Panc1 (cell line): ENCODE data around the gene RNF208. TPM values are rescaled to one million over a fixed set of nuclear protein-coding genes. Genes with fewer than 3 reads are reported as not detected.

ENCODE experiments used
- ATAC-seq: fragments of 200-7000 bp; cut with Tn5 transposase; 2 replicates; pipeline ENCODE4 v1.9.1; 2020; ENCODE audit warnings: mild to moderate bottlenecking, moderate library complexity
- BruUV-seq: library from RNA; stranded (reverse); fragments of 400-500 nt; replicated peaks from 2 replicates; lab custom pipeline; 2021; lab: Mats Ljungman, UMichigan
- CTCF ChIA-PET: fragments of 300-600 bp; sonication (Branson Sonifier 250); formaldehyde crosslinking; loops from one replicate; lab custom pipeline; 2022; ENCODE audit warnings: antibody characterized with exemption; lab: Charles Lee
- POLR2A ChIA-PET: fragments of 300-600 bp; sonication (Branson Sonifier 250); formaldehyde crosslinking; loops from one replicate; lab custom pipeline; 2022; ENCODE audit warnings: antibody characterized with exemption; lab: Charles Lee
- DNase-seq: peaks from one replicate; pipeline ENCODE4 v3.0.0-alpha.2; 2010; ENCODE audit warnings: low read depth, low spot score
- H3K27ac ChIP-seq: 2 replicates; pipeline ENCODE4 v1.5.1; 2011; ENCODE audit warnings: mild to moderate bottlenecking, low read length, inconsistent platforms
- H3K27me3 ChIP-seq: fragments of 200-500 bp; sonication (Bioruptor generic); 2 replicates; pipeline ENCODE4 v1.6.0; 2014; ENCODE audit warnings: low read length, inconsistent platforms; ENCODE audit not compliant: control insufficient read depth, insufficient read depth
- H3K36me3 ChIP-seq: fragments of 200-500 bp; sonication (Bioruptor generic); 2 replicates; pipeline ENCODE4 v1.5.1; 2014; ENCODE audit warnings: inconsistent platforms, mild to moderate bottlenecking, low read length, moderate library complexity; ENCODE audit not compliant: control insufficient read depth, insufficient read depth
- H3K4me1 ChIP-seq: 2 replicates; pipeline ENCODE4 v1.5.1; 2011; ENCODE audit warnings: inconsistent platforms, mild to moderate bottlenecking, low read length, moderate library complexity; ENCODE audit not compliant: control insufficient read depth, insufficient read depth
- H3K4me3 ChIP-seq, 2 experiments: 2 replicates each; pipeline ENCODE4 v1.5.1; 2011 to 2012; ENCODE audit warnings: low read depth in 2 of 2, low read length in 2 of 2, mild to moderate bottlenecking in 2 of 2, inconsistent platforms in 1 of 2, moderate library complexity in 1 of 2
- H3K9me3 ChIP-seq: fragments of 200-500 bp; sonication (Bioruptor generic); 2 replicates; pipeline ENCODE4 v1.5.1; 2014; ENCODE audit warnings: low read depth, mild to moderate bottlenecking, inconsistent platforms, low read length, moderate library complexity; ENCODE audit not compliant: control insufficient read depth, insufficient read depth
- POLR2AphosphoS5 ChIP-seq: IDR thresholded peaks from 2 replicates; pipeline ENCODE4 v1.6.1; 2012; ENCODE audit warnings: mild to moderate bottlenecking, low read depth, low read length, moderate library complexity
- SIN3A ChIP-seq: IDR thresholded peaks from 2 replicates; pipeline ENCODE4 v1.6.1; 2012; ENCODE audit warnings: low read depth, mild to moderate bottlenecking, low read length, moderate library complexity, borderline replicate concordance; ENCODE audit not compliant: insufficient read depth
- TCF7L2 ChIP-seq: IDR thresholded peaks from 2 replicates; pipeline ENCODE4 v1.6.1; 2011; ENCODE audit warnings: mild to moderate bottlenecking, low read depth, low read length, inconsistent platforms
- in situ Hi-C: cut with HindIII; loops from 2 replicates; pipeline ENCODE4 v1.10.0; 2016; ENCODE audit warnings: low sequenced_read_pairs, low pct_unique_long_range_greater_than_20kb
- intact Hi-C: fragments of 100-400 bp; cut with micrococcal nuclease; formaldehyde crosslinking; loops from one replicate; pipeline ENCODE4 v1.10.0; 2022; ENCODE audit not compliant: unreplicated experiment
- total RNA-seq: library from RNA; stranded (reverse); gene quantifications from one replicate; pipeline ENCODE4 v1.2.1, GENCODE V29; 2021; ENCODE audit not compliant: unreplicated experiment
- TF ChIP-seq, protein P1 (sequence below), 2 experiments: IDR thresholded peaks; 2 replicates each; pipeline ENCODE4 v1.6.1; 2011 to 2012; ENCODE audit warnings: low read depth in 2 of 2, control low read depth in 1 of 2, low read length in 1 of 2, mild to moderate bottlenecking in 1 of 2, moderate library complexity in 1 of 2; ENCODE audit not compliant: insufficient read depth in 1 of 2
- TF ChIP-seq, protein P2 (sequence below): fragments of 450-650 bp; IDR thresholded peaks from 2 replicates; pipeline ENCODE4 v1.5.1; 2017; ENCODE audit warnings: mild to moderate bottlenecking

RNF208 gene
- total RNA-seq, 1 experiment from 2014 or later, result 11.5 TPM

DNA sequence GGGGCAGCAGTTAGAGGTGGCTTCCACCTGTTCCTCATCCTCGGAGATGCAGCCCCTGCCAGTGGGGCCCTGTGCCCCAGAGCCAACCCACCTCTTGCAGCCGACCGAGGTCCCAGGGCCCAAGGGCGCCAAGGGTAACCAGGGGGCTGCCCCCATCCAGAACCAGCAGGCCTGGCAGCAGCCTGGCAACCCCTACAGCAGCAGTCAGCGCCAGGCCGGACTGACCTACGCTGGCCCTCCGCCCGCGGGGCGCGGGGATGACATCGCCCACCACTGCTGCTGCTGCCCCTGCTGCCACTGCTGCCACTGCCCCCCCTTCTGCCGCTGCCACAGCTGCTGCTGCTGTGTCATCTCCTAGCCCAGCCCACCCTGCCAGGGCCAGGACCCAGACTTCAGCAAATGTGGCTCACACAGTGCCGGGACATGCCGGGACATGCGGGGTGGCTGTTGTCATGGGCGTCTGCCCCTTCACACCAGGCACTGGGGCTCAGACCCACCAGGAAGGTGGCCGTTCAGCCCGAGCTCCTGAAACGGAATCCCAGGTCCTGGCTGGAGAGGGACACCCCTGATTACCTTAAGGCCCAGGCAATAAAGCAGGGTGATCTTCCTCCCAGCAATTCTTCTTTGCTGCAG lies 3.8 kb upstream of the RNF208 start:
- CTCF ChIA-PET, result interaction anchor here (0.6 to 1.4 kb wide), 2 partner anchors 11 to 357 kb away, joined by 3 to 6 read pairs; no protein-coding TSS in a partner anchor
- DNase-seq (no peak), ATAC-seq (no peak)
- Histone ChIP-seq H3K27ac (no peak overlapping the region), H3K36me3 (peaks cover 2% of the 10 kb centered on the region; the same call in 1 of the 2 replicates), H3K4me1 (peaks cover 7% of the 10 kb centered on the region), H3K27me3 (no peaks in the 10 kb centered on the region), H3K9me3 (no peaks in the 10 kb centered on the region), H3K4me3 (no peak overlapping the region)
- BruUV-seq, result no TSS peak
- intact Hi-C loops (loop anchor here (5.0 kb wide), 1 partner anchor 109 kb away; no protein-coding TSS in a partner anchor), in situ Hi-C loops (no loop called here)
- POLR2A ChIA-PET, result no interaction called here
- TF ChIP-seq SIN3A (no peak), TCF7L2 (no peak), POLR2AphosphoS5 (no peak)
- TF ChIP-seq, protein P1, sequence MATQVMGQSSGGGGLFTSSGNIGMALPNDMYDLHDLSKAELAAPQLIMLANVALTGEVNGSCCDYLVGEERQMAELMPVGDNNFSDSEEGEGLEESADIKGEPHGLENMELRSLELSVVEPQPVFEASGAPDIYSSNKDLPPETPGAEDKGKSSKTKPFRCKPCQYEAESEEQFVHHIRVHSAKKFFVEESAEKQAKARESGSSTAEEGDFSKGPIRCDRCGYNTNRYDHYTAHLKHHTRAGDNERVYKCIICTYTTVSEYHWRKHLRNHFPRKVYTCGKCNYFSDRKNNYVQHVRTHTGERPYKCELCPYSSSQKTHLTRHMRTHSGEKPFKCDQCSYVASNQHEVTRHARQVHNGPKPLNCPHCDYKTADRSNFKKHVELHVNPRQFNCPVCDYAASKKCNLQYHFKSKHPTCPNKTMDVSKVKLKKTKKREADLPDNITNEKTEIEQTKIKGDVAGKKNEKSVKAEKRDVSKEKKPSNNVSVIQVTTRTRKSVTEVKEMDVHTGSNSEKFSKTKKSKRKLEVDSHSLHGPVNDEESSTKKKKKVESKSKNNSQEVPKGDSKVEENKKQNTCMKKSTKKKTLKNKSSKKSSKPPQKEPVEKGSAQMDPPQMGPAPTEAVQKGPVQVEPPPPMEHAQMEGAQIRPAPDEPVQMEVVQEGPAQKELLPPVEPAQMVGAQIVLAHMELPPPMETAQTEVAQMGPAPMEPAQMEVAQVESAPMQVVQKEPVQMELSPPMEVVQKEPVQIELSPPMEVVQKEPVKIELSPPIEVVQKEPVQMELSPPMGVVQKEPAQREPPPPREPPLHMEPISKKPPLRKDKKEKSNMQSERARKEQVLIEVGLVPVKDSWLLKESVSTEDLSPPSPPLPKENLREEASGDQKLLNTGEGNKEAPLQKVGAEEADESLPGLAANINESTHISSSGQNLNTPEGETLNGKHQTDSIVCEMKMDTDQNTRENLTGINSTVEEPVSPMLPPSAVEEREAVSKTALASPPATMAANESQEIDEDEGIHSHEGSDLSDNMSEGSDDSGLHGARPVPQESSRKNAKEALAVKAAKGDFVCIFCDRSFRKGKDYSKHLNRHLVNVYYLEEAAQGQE (IDR thresholded peaks at IDR 0.05; ENCODE audit: insufficient read depth in 1 of 2, low read depth in 2 of 2, low read length in 1 of 2), result no peak
- TF ChIP-seq, protein P2, sequence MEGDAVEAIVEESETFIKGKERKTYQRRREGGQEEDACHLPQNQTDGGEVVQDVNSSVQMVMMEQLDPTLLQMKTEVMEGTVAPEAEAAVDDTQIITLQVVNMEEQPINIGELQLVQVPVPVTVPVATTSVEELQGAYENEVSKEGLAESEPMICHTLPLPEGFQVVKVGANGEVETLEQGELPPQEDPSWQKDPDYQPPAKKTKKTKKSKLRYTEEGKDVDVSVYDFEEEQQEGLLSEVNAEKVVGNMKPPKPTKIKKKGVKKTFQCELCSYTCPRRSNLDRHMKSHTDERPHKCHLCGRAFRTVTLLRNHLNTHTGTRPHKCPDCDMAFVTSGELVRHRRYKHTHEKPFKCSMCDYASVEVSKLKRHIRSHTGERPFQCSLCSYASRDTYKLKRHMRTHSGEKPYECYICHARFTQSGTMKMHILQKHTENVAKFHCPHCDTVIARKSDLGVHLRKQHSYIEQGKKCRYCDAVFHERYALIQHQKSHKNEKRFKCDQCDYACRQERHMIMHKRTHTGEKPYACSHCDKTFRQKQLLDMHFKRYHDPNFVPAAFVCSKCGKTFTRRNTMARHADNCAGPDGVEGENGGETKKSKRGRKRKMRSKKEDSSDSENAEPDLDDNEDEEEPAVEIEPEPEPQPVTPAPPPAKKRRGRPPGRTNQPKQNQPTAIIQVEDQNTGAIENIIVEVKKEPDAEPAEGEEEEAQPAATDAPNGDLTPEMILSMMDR, result no peak

DNA sequence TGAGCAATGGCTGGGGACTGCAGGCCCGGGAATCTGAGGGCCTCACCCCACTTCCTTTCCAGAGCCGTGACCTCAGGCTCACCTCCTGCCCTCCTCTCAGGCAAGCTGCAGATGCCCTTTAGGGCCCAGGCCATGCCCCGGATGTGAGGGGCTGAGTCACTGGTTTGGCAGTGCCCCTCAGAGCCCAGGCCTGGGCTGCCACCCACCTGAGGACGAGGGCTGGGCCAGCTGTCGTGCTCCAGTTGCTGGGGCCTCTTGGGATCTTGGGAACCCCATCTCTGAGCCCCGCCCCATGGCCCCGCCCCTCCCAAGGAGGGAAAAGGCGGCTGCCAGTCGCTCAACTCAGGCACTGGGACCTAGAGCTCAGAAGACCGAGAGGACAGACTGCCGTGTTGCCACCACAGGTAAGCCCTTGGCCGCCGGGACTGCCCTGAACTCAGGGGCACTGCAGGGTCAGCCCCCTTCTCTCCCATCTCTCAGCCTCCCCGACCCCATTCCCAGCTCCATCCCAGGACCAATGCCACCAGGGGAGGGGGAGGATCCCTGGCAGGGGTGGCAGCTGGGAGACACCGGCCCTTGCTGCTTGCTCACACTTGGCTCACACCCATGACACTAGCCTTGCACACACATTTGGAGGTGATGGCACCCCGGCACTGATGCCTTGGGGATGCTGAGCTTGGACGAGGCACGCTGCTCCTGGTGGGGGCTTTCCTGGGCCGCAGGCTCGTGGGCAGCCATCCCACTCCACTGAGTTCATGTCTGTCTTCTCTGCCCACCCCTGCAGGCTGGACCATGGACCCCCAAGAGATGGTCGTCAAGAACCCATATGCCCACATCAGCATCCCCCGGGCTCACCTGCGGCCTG lies 3.0 kb upstream of the RNF208 start, which contains the start of gene CYSRT1:
CYSRT1 (plus strand) TSS at position 345 of the 865 bp plus-strand sequence; CDS start at position 793, 448 bp downstream.
- intact Hi-C loops, result loop anchor here (5.0 kb wide), 1 partner anchor 108 kb away; no protein-coding TSS in a partner anchor
- Histone ChIP-seq H3K27ac (peak within 1 kb of the TSS; percentile 82), H3K27me3 (no peaks in the 10 kb centered on the region), H3K36me3 (peaks cover 2% of the 10 kb centered on the region; the same call in 1 of the 2 replicates), H3K4me3 (peak within 1 kb of the TSS; percentile 67 to 72), H3K9me3 (no peaks in the 10 kb centered on the region), H3K4me1 (peaks cover 11% of the 10 kb centered on the region)
- ChIA-PET CTCF (no interaction called here), POLR2A (no interaction called here)
- no peak for DNase-seq
- TF ChIP-seq POLR2AphosphoS5, result no peak
- TF ChIP-seq, protein P1 (IDR thresholded peaks at IDR 0.05; ENCODE audit: insufficient read depth in 1 of 2, low read depth in 2 of 2, low read length in 1 of 2), result no peak
- TF ChIP-seq TCF7L2, result no peak
- TF ChIP-seq SIN3A, result no peak
- TF ChIP-seq, protein P2, result no peak
- BruUV-seq, result no TSS peak
- in situ Hi-C loops, result no loop called here
- ATAC-seq, result no peak
